OCI-LY1 (cell line): ENCODE results near the gene ELFN1.

Experiments used
- H2AFZ ChIP-seq: fragments of 200-600 bp; sonication (generic), shearing (Covaris generic); 2 replicates; pipeline ENCODE4 v1.6.0; 2014; ENCODE audit warnings: antibody characterized with exemption, mild to moderate bottlenecking, low read length
- H3F3A ChIP-seq: fragments of 200-600 bp; sonication (generic), shearing (Covaris generic); 2 replicates; pipeline ENCODE4 v1.6.0; 2014; ENCODE audit warnings: mild to moderate bottlenecking, antibody characterized with exemption, low read length, moderate library complexity; ENCODE audit not compliant: insufficient read depth
- H3K27ac ChIP-seq: fragments of 200-600 bp; sonication (generic); 2 replicates; pipeline ENCODE4 v1.5.1; 2014; ENCODE audit warnings: low read length, mixed run types, mild to moderate bottlenecking, low read depth; ENCODE audit not compliant: poor library complexity, severe bottlenecking
- H3K27me3 ChIP-seq: fragments of 200-600 bp; sonication (generic); 2 replicates; pipeline ENCODE4 v1.6.0; 2014; ENCODE audit warnings: antibody characterized with exemption, mild to moderate bottlenecking, low read length, moderate library complexity; ENCODE audit not compliant: insufficient read depth
- H3K36me3 ChIP-seq: fragments of 200-600 bp; sonication (generic); 2 replicates; pipeline ENCODE4 v1.6.1; 2014; ENCODE audit warnings: mild to moderate bottlenecking, antibody characterized with exemption, low read length, moderate library complexity, mixed read lengths; ENCODE audit not compliant: insufficient read depth
- H3K4me1 ChIP-seq: fragments of 200-600 bp; sonication (generic); 2 replicates; pipeline ENCODE4 v1.5.1; 2014; ENCODE audit warnings: mild to moderate bottlenecking, low read length, moderate library complexity; ENCODE audit not compliant: insufficient read depth, severe bottlenecking
- H3K4me2 ChIP-seq: fragments of 200-600 bp; sonication (generic), shearing (Covaris generic); 2 replicates; pipeline ENCODE4 v1.6.1; 2014; ENCODE audit warnings: low read length
- H3K4me3 ChIP-seq: fragments of 200-600 bp; sonication (generic); 2 replicates; pipeline ENCODE4 v1.5.1; 2014; ENCODE audit warnings: low read length, low read depth, mild to moderate bottlenecking, mixed read lengths; ENCODE audit not compliant: poor library complexity, severe bottlenecking
- H3K79me2 ChIP-seq: fragments of 200-600 bp; shearing (Covaris generic); 2 replicates; pipeline ENCODE4 v1.6.1; 2016; ENCODE audit warnings: mixed run types, low read length, mixed read lengths; ENCODE audit not compliant: insufficient read depth
- H3K9ac ChIP-seq: fragments of 200-600 bp; sonication (generic), shearing (Covaris generic); 2 replicates; pipeline ENCODE4 v1.6.1; 2014; ENCODE audit warnings: mild to moderate bottlenecking, low read length, mixed read lengths
- H3K9me2 ChIP-seq: fragments of 200-600 bp; sonication (generic), shearing (Covaris generic); 2 replicates; pipeline ENCODE4 v1.6.1; 2014; ENCODE audit warnings: low read depth, mild to moderate bottlenecking, low read length, mixed read lengths
- H3K9me3 ChIP-seq: fragments of 200-600 bp; shearing (Covaris generic); 2 replicates; pipeline ENCODE4 v1.6.1; 2014; ENCODE audit warnings: low read length, mixed read lengths
- H4K20me1 ChIP-seq: fragments of 200-600 bp; sonication (generic), shearing (Covaris generic); 2 replicates; pipeline ENCODE4 v1.6.0; 2016; ENCODE audit warnings: mild to moderate bottlenecking, low read length; ENCODE audit not compliant: insufficient read depth
- CTCF ChIP-seq: fragments of 200-600 bp; sonication (generic), shearing (Covaris generic); IDR thresholded peaks from 2 replicates; pipeline ENCODE4 v1.5.1; 2017; ENCODE audit warnings: mild to moderate bottlenecking, antibody characterized with exemption, low read length, moderate library complexity, mixed read lengths
- EZH2 ChIP-seq: fragments of 200-600 bp; sonication (generic), shearing (Covaris generic); IDR thresholded peaks from 2 replicates; pipeline ENCODE4 v1.8.0; 2017; ENCODE audit warnings: borderline replicate concordance, mixed run types, mild to moderate bottlenecking, antibody characterized with exemption, low read length, moderate library complexity, mixed read lengths

Gene ELFN1

GRCh38 chr7:1729183-1729582, 59.1 kb downstream of the ELFN1 start:
- Histone ChIP-seq H3K9ac (no peak overlapping the region), H3K4me2 (no peak overlapping the region), H3K27me3 (peaks cover 25% of the 10 kb centered on the region; the same call in 1 of the 2 replicates), H2AFZ (no peak overlapping the region), H3K4me1 (no peaks in the 10 kb centered on the region), H3K9me3 (no peaks in the 10 kb centered on the region), H3K27ac (no peak overlapping the region), H3K9me2 (no peaks in the 10 kb centered on the region), H3K79me2 (no peaks in the 10 kb centered on the region), H3K4me3 (no peak overlapping the region), H4K20me1 (no peaks in the 10 kb centered on the region; the same call in 1 of the 2 replicates), H3K36me3 (no peaks in the 10 kb centered on the region), H3F3A (no peaks in the 10 kb centered on the region)
- TF ChIP-seq CTCF (no peak), EZH2 (no peak)

GRCh38 chr7:1729773-1730172, 59.7 kb downstream of the ELFN1 start:
- no peaks in the 10 kb centered on the region for H3K9me2 ChIP-seq
- H3F3A ChIP-seq: no peaks in the 10 kb centered on the region
- H3K79me2 ChIP-seq: no peaks in the 10 kb centered on the region
- no peaks in the 10 kb centered on the region for H3K36me3 ChIP-seq
- peaks cover 22% of the 10 kb centered on the region; the same call in 1 of the 2 replicates for H3K27me3 ChIP-seq
- TF ChIP-seq CTCF (no peak), EZH2 (no peak)
- no peak overlapping the region for H2AFZ ChIP-seq
- no peak overlapping the region for H3K27ac ChIP-seq
- H3K4me1 ChIP-seq: no peaks in the 10 kb centered on the region
- no peak overlapping the region for H3K4me3 ChIP-seq
- no peak overlapping the region for H3K9ac ChIP-seq
- no peak overlapping the region for H3K4me2 ChIP-seq
- no peaks in the 10 kb centered on the region; the same call in 1 of the 2 replicates for H4K20me1 ChIP-seq
- H3K9me3 ChIP-seq: no peaks in the 10 kb centered on the region

GRCh38 chr7:1732072-1732471, 62.0 kb downstream of the ELFN1 start:
- no peak overlapping the region for H3K27ac ChIP-seq
- H3K79me2 ChIP-seq: no peaks in the 10 kb centered on the region
- H2AFZ ChIP-seq: no peak overlapping the region
- H3K4me2 ChIP-seq: no peak overlapping the region
- TF ChIP-seq EZH2 (no peak), CTCF (no peak)
- no peak overlapping the region for H3K9ac ChIP-seq
- no peaks in the 10 kb centered on the region for H3K4me1 ChIP-seq
- no peaks in the 10 kb centered on the region for H3K9me3 ChIP-seq
- H4K20me1 ChIP-seq: no peaks in the 10 kb centered on the region; the same call in 1 of the 2 replicates
- H3K9me2 ChIP-seq: no peaks in the 10 kb centered on the region
- H3F3A ChIP-seq: no peaks in the 10 kb centered on the region
- no peak overlapping the region for H3K4me3 ChIP-seq
- peaks cover 19% of the 10 kb centered on the region; the same call in 1 of the 2 replicates for H3K27me3 ChIP-seq
- no peaks in the 10 kb centered on the region for H3K36me3 ChIP-seq
